Lower lobe of right lung (tissue), 2 donors: Measurements from ENCODE around the gene RUNX1. TPM values are rescaled to one million over a fixed set of nuclear protein-coding genes. Genes with fewer than 3 reads are reported as not detected.

ENCODE experiments used
- ATAC-seq, 2 donors: fragments of 200-7000 bp; cut with Tn5 transposase; one replicate each; pipeline ENCODE4 v1.9.1; 2020 to 2022; ENCODE audit warnings: mild to moderate bottlenecking in 2 of 2, moderate library complexity in 2 of 2
- DNase-seq: peaks from one replicate; pipeline ENCODE4 v3.0.0-alpha.2; 2020
- H3K27ac ChIP-seq: fragments of 200-600 bp; one replicate; pipeline ENCODE4 v1.8.0; 2022
- H3K27me3 ChIP-seq: fragments of 200-600 bp; one replicate; pipeline ENCODE4 v1.8.0; 2022; ENCODE audit warnings: low read depth
- H3K36me3 ChIP-seq: fragments of 200-600 bp; one replicate; pipeline ENCODE4 v1.8.0; 2022; ENCODE audit warnings: mild to moderate bottlenecking
- H3K4me1 ChIP-seq: fragments of 200-600 bp; one replicate; pipeline ENCODE4 v1.8.0; 2022
- H3K4me3 ChIP-seq: fragments of 200-600 bp; one replicate; pipeline ENCODE4 v1.8.0; 2022; ENCODE audit warnings: mild to moderate bottlenecking
- H3K9me3 ChIP-seq: fragments of 200-600 bp; one replicate; pipeline ENCODE4 v1.8.0; 2022
- intact Hi-C: fragments of 100-400 bp; cut with DNase I; formaldehyde crosslinking; loops from one replicate; pipeline ENCODE4 v1.11.0; 2022
- total RNA-seq: library from RNA; stranded (reverse); fragmentation: NEBNext Ultra II Directional; extraction: Animal tissue kit (Norgen Biotek cat#: 25700); gene quantifications from one replicate; pipeline ENCODE4 v1.2.1, GENCODE V29; 2021
- TF ChIP-seq, protein P1 (sequence below): fragments of 200-600 bp; IDR thresholded peaks from one replicate; pipeline ENCODE4 v1.8.0; 2022; ENCODE audit warnings: antibody characterized with exemption, mild to moderate bottlenecking
- donor health status: DM: no; HTN: yes; CAD: no; lungs with severe emphysema.

Gene RUNX1
- total RNA-seq, 1 donor from 2014 or later = 110 TPM

- Histone ChIP-seq H3K36me3 (no peaks in the 10 kb centered on the region), H3K4me1 (no peaks in the 10 kb centered on the region), H3K9me3 (no peaks in the 10 kb centered on the region), H3K27me3 (no peaks in the 10 kb centered on the region), H3K27ac (no peak overlapping the region), H3K4me3 (no peak overlapping the region)
- TF ChIP-seq, protein P1, sequence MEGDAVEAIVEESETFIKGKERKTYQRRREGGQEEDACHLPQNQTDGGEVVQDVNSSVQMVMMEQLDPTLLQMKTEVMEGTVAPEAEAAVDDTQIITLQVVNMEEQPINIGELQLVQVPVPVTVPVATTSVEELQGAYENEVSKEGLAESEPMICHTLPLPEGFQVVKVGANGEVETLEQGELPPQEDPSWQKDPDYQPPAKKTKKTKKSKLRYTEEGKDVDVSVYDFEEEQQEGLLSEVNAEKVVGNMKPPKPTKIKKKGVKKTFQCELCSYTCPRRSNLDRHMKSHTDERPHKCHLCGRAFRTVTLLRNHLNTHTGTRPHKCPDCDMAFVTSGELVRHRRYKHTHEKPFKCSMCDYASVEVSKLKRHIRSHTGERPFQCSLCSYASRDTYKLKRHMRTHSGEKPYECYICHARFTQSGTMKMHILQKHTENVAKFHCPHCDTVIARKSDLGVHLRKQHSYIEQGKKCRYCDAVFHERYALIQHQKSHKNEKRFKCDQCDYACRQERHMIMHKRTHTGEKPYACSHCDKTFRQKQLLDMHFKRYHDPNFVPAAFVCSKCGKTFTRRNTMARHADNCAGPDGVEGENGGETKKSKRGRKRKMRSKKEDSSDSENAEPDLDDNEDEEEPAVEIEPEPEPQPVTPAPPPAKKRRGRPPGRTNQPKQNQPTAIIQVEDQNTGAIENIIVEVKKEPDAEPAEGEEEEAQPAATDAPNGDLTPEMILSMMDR = no peak
- no peak for DNase-seq
- no peak for ATAC-seq
- intact Hi-C loops = no loop called here
Measured at GRCh38 chr21:35081861-35082260, 32.8 kb upstream of the RUNX1 start.

GRCh38 chr21:35079181-35079580, 30.1 kb upstream of the RUNX1 start:
- Histone ChIP-seq H3K9me3 (no peaks in the 10 kb centered on the region), H3K27me3 (no peaks in the 10 kb centered on the region), H3K4me1 (no peaks in the 10 kb centered on the region), H3K27ac (no peak overlapping the region), H3K4me3 (no peak overlapping the region), H3K36me3 (no peaks in the 10 kb centered on the region)
- intact Hi-C loops = no loop called here
- DNase-seq (no peak), ATAC-seq (no peak)
- TF ChIP-seq, protein P1 = no peak

- ATAC-seq (no peak), DNase-seq (no peak)
- TF ChIP-seq, protein P1 = no peak
- no peaks in the 10 kb centered on the region for H3K27me3 ChIP-seq
- no peaks in the 10 kb centered on the region for H3K9me3 ChIP-seq
- no peak overlapping the region for H3K27ac ChIP-seq
- H3K36me3 ChIP-seq = no peaks in the 10 kb centered on the region
- H3K4me1 ChIP-seq = no peaks in the 10 kb centered on the region
- intact Hi-C loops = no loop called here
- H3K4me3 ChIP-seq = no peak overlapping the region
Measured at GRCh38 chr21:35077975-35078374, 28.9 kb upstream of the RUNX1 start.

DNA sequence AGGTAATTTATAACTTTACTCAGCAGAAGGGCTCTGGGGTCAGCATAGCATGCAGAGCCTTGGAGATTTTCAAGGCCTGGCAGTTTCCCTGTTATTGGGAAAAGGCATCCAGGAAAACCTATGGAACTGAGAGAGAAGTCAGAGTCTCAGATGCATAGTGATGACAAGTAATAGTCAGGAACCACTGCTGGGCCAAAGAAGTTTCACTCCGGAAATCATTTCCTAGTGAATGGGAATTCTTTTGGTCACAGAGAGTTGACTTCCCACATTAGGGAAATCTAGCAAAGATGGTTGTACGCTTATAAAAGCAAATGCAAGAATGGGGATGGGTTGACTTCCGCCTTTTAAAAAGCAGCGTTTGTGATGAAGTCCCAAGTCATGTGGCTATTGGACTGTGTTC, 28.4 kb upstream of the RUNX1 start:
- TF ChIP-seq, protein P1 = no peak
- H3K36me3 ChIP-seq = no peaks in the 10 kb centered on the region
- H3K4me3 ChIP-seq = no peak overlapping the region
- no peak overlapping the region for H3K27ac ChIP-seq
- intact Hi-C loops = no loop called here
- H3K27me3 ChIP-seq = no peaks in the 10 kb centered on the region
- ATAC-seq (no peak), DNase-seq (no peak)
- no peaks in the 10 kb centered on the region for H3K4me1 ChIP-seq
- no peaks in the 10 kb centered on the region for H3K9me3 ChIP-seq

DNA sequence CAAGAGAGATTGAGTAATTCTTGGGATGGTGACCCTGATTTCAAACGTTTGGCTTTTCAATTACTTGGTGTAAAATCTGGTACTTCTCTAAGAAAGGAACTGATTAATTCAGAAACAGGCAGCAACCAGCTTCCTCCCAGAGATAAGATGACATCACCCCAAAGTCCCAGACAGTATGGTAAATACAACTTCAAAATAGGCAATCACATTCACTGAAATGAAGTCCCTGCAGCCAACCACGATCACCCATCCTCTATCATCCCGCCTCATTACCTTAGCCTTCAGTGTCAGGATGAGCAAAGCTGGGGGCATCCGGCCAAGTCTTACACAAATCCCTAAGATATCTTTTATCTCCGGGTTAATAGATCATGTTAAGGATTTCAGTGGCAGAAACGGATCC, 26.4 kb upstream of the RUNX1 start:
- no peak for ATAC-seq
- DNase-seq = no peak
- Histone ChIP-seq H3K4me3 (no peak overlapping the region), H3K36me3 (no peaks in the 10 kb centered on the region), H3K9me3 (no peaks in the 10 kb centered on the region), H3K4me1 (no peaks in the 10 kb centered on the region), H3K27ac (no peak overlapping the region), H3K27me3 (no peaks in the 10 kb centered on the region)
- intact Hi-C loops = no loop called here
- TF ChIP-seq, protein P1 = no peak

DNA sequence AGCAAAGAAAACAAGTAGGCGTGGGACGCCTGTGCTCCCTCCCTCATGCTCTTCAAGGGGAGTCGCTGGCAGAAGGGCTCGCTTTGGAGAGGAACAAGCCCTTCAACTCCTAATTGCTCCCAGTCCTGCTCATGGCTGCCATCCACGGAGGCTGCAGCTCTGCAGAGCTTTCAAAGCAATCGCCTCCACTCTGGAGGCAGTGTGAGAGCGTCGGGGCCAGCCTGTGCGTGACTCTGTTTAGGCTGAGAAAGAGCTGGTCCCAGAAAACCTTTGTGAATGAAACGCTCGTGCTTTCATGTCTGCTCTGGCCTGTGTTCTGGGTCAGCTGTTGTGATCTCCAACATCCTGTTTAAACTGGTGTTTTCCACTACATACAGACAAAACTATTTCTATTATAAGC, 23.9 kb upstream of the RUNX1 start:
- H3K4me3 ChIP-seq = no peak overlapping the region
- H3K27ac ChIP-seq = peak overlapping the region; percentile 46
- intact Hi-C loops = no loop called here
- H3K36me3 ChIP-seq = no peaks in the 10 kb centered on the region
- DNase-seq = no peak
- peak in 1 of 2 donors; percentile 51 for ATAC-seq
- no peaks in the 10 kb centered on the region for H3K27me3 ChIP-seq
- H3K9me3 ChIP-seq = no peaks in the 10 kb centered on the region
- TF ChIP-seq, protein P1 = no peak
- H3K4me1 ChIP-seq = no peaks in the 10 kb centered on the region
